Activated CD4-positive, CD25-positive, alpha-beta regulatory T cell treated with anti-CD3 and anti-CD28 coated beads, Interleukin-2, amount 50 U/mL, for 16 hours (primary cell): Measurements from ENCODE around the gene TNFRSF25.

Experiments used
- DNase-seq: peaks from one replicate; pipeline ENCODE4 v3.0.0-alpha.2; 2020; ENCODE audit warnings: low read depth, low spot score

The TNFRSF25 gene

GRCh38 chr1:6418668-6419396 is 47.1 kb downstream of the TNFRSF25 start:
- DNase-seq, result no peak

- DNase-seq, result no peak
Observed at GRCh38 chr1:6417961-6418667, 47.9 kb downstream of the TNFRSF25 start.

GRCh38 chr1:6416906-6417305 is 49.1 kb downstream of the TNFRSF25 start:
- DNase-seq, result no peak

- DNase-seq, result no peak
Observed at GRCh38 chr1:6416295-6416656, 49.7 kb downstream of the TNFRSF25 start.

- no peak for DNase-seq
Observed at GRCh38 chr1:6414881-6415626, 50.9 kb downstream of the TNFRSF25 start.

- no peak for DNase-seq
Observed at GRCh38 chr1:6414443-6414844, 51.5 kb downstream of the TNFRSF25 start.

GRCh38 chr1:6412896-6413295 is 53.1 kb downstream of the TNFRSF25 start:
- DNase-seq, result no peak
